Fibroblast of pulmonary artery (primary cell): ENCODE results near the gene ALDH16A1.

ENCODE experiments used
- DNase-seq: peaks from one replicate; pipeline ENCODE4 v3.0.0-alpha.2; 2010; ENCODE audit warnings: low read depth
- H3K4me3 ChIP-seq: replicated peaks from 2 replicates; pipeline ENCODE4 v1.5.1; 2011; ENCODE audit warnings: low read depth, mild to moderate bottlenecking, control low read depth, low read length, moderate library complexity
- TF ChIP-seq, protein P1 (sequence below): IDR thresholded peaks from 2 replicates; pipeline ENCODE4 v1.5.1; 2011; ENCODE audit warnings: mild to moderate bottlenecking, control low read depth, low read length, inconsistent platforms; ENCODE audit errors: missing control alignments

ALDH16A1 gene

DNA sequence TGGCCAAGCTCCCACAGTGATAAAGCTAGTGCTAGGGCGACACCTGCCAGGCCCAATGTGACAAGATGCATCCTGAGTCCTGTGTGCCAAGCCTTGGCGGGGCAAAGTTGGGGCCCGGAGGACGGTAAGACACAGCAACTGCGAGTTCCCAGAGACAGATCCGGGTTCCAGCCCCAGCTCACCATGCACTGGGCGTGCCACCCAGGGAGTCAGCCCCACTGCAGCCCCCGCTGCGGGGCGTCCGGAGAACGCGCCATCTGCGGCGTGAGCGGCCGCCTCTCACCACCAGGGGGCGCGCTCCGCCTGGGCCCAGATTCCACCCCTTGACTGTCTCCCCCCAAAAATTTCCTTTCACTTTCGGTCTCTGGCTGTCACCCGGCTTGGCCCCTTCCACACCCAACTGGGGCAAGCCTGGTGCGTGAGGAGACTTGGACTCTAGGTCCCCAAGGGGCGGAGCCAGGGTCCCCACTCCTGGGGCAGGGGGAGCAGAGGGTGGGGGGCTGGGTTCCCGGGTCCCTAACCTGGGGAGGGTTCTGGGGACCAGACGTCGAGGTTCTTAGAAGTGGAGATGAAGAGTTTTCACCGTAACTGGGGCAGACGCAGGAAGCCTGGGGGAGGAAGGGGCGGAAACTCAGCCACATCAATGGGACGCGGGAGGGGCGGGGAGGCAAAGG lies 21.0 kb downstream of the ALDH16A1 start, which contains the start of gene FLT3LG:
TSS of gene FLT3LG (plus strand) at position 348 of the 674 bp plus-strand sequence. CDS start 425 bp downstream, outside the sequence.
- DNase-seq = peak; percentile 68
- H3K4me3 ChIP-seq = peak within 1 kb of the TSS; percentile 71
- TF ChIP-seq, protein P1, sequence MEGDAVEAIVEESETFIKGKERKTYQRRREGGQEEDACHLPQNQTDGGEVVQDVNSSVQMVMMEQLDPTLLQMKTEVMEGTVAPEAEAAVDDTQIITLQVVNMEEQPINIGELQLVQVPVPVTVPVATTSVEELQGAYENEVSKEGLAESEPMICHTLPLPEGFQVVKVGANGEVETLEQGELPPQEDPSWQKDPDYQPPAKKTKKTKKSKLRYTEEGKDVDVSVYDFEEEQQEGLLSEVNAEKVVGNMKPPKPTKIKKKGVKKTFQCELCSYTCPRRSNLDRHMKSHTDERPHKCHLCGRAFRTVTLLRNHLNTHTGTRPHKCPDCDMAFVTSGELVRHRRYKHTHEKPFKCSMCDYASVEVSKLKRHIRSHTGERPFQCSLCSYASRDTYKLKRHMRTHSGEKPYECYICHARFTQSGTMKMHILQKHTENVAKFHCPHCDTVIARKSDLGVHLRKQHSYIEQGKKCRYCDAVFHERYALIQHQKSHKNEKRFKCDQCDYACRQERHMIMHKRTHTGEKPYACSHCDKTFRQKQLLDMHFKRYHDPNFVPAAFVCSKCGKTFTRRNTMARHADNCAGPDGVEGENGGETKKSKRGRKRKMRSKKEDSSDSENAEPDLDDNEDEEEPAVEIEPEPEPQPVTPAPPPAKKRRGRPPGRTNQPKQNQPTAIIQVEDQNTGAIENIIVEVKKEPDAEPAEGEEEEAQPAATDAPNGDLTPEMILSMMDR = peak; percentile 83

DNA sequence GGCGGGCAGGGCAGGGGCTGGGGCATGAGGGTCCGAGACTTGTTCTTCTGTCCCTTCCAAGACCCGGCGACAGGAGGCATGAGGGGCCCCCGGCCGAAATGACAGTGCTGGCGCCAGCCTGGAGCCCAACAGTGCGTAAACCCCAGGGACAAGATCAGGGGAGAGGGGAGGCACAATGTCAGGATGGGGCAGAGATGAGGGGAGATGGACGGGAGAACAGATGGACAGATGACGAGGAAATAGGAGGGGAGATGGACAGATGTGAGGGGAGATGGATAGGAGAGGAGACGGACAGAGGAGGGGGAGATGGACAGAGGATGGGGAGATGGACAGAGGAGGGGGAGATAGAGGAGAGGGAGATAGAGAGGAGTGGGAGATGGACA lies 21.5 kb downstream of the ALDH16A1 start:
- TF ChIP-seq, protein P1 = no peak
- H3K4me3 ChIP-seq = peak overlapping the region; percentile 71
- no peak for DNase-seq

DNA sequence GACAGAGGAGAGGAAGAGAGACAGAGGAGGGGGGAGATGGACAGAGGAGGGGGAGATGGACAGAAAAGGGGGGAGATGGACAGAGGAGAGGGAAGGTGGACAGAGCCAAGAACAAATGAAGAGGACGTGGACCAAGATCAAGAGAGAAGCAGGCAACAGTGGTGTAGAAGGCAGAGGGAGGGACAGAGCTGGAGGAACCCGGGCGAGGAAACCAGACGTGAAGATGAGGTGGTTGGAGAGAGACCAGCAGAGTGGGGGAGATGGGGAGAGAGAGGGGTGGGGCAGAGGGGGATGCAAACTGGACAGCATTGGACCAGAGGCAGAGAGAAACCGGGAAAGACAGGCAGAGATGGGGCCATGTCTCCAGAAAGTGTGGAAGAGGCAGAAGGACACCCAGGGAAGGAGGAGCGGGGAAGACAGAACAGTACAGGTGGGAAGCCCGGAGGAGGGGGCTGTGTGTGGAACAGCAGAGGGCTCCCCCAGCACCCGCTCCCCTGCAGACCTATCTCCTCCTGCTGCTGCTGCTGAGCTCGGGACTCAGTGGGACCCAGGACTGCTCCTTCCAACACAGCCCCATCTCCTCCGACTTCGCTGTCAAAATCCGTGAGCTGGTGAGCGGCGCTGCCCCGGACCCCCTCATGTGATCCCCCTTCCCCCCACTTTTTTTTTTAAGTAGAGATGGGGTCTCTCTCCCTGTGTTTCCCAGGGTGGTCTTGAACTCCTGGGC lies 22.3 kb downstream of the ALDH16A1 start:
- H3K4me3 ChIP-seq = no peak overlapping the region
- DNase-seq = no peak
- TF ChIP-seq, protein P1 = no peak

DNA sequence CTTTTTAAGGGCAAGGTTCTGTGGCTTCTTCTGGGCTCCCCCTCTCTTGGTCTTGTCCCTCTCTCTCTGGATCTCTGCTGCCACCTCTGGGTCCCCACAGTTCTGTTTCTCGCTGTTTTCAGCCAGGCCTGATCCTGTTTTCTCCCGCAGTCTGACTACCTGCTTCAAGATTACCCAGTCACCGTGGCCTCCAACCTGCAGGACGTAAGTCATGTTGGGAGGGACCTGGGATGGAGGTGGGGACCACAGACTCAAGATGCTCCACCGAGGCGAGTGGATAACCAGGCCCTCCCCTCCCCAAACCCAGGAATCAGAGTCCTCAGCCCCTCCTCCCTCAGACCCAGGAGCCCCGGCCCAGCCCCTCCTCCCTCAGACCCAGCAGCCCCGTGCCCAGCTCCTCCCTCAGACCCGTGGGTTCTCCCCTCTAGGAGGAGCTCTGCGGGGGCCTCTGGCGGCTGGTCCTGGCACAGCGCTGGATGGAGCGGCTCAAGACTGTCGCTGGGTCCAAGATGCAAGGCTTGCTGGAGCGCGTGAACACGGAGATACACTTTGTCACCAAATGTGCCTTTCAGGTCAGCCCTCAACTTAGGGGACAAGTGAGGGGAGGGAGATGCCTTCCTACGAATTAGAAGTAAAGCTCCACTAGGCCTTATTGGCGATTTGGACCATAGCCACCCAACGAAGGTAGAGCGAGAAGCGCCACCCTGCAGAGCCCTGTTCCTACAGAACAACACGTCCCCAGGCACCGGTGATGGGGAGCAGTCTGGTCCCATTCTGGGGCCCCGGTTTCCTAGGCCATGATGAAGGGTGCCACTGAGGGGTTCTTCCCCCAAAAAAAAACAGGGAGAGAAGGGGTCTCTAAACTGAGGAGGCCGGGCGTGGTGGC lies 23.2 kb downstream of the ALDH16A1 start:
- DNase-seq = peak; percentile 48
- TF ChIP-seq, protein P1 = peak; percentile 57
- no peak overlapping the region for H3K4me3 ChIP-seq

DNA sequence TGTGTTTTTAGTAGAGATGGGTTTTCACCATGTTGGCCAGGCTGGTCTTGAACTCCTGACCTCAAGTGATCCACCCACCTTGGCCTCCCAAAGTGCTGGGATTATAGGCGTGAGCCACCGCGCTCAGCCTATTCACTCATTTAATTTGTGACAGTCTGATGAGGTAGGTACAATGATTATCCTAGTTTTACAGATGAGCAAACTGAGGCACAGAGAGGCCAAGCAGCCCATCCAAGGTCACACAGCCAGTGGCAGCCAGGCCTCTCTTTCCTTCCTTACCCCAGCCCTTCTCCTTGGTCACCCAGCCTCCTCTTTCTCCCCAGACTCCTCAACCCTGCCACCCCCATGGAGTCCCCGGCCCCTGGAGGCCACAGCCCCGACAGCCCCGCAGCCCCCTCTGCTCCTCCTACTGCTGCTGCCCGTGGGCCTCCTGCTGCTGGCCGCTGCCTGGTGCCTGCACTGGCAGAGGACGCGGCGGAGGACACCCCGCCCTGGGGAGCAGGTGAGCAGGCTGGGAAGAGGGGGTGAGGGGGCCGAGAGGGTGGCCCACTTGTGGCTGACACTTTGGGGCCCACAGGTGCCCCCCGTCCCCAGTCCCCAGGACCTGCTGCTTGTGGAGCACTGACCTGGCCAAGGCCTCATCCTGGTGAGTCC lies 27.1 kb downstream of the ALDH16A1 start:
- no peak for DNase-seq
- TF ChIP-seq, protein P1 = no peak
- H3K4me3 ChIP-seq = no peak overlapping the region

DNA sequence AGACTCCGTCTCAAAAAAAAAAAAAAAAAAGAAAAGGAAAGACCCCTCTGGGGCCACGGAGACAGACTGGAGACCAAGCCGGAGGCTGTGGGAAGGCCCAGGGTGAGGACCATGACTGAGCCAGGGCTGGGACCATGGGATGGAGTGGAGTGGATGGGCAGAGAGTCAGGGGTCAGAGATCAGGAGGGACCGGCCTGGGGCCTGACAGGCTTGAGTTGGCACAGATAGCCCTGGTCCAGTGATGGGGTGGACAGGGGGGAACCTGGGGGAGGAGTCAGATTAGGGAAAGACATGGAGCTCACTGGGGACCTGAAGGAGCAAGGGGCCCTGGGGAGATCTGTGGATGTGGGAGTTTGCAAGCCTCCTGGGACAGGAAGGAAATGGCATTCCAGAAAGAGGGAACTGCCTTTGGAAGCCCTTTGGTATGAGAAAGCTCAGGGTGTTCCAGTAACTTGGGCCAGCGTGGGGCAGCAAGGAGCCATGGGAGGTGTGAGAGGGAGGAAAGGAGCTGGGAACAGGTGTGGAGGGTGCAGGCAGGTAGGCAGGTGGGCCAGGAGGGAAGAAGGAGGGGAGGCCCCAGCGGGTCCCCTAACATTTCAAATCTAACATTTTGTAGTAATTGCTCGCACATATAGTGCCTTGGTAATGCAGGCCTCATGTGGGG lies 28.1 kb downstream of the ALDH16A1 start:
- TF ChIP-seq, protein P1 = no peak
- DNase-seq = no peak
- no peak overlapping the region for H3K4me3 ChIP-seq
